ENCODE results near the gene CAPN9. TPM values are rescaled to one million over a fixed set of nuclear protein-coding genes. Genes with fewer than 3 reads are reported as not detected.
"Not testable (repeated sequence)": the region's sequence is repeated elsewhere in the genome, so short reads cannot be mapped to it uniquely, and the experiment has no call there.

The CAPN9 gene
- total RNA-seq, 2 donors from 2014 or later = 1.2 TPM; not detected in 1

DNA sequence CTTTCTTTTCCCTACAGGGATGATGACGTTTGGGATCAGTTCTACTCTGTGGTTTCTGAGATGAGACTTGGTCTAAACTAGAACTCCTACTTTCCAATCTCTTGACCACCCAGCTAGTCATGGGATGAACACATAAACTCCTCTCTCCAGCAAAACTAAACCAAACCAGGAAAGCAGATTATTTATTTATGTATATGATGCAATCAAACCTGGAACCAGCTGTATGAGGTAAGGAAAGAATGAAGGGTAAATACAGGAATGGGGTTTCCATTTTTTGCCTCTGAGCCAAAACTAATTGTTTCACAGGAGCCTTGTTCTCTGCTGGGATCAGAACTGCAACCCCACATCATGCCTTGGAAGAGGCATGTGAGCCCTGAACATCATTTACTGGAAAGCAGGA, 29.9 kb upstream of the CAPN9 start:
- TF ChIP-seq, protein P1, sequence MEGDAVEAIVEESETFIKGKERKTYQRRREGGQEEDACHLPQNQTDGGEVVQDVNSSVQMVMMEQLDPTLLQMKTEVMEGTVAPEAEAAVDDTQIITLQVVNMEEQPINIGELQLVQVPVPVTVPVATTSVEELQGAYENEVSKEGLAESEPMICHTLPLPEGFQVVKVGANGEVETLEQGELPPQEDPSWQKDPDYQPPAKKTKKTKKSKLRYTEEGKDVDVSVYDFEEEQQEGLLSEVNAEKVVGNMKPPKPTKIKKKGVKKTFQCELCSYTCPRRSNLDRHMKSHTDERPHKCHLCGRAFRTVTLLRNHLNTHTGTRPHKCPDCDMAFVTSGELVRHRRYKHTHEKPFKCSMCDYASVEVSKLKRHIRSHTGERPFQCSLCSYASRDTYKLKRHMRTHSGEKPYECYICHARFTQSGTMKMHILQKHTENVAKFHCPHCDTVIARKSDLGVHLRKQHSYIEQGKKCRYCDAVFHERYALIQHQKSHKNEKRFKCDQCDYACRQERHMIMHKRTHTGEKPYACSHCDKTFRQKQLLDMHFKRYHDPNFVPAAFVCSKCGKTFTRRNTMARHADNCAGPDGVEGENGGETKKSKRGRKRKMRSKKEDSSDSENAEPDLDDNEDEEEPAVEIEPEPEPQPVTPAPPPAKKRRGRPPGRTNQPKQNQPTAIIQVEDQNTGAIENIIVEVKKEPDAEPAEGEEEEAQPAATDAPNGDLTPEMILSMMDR (IDR thresholded peaks at IDR 0.05) = no peak
- no peaks in the 10 kb centered on the region for H3K36me3 ChIP-seq
- no peaks in the 10 kb centered on the region for H3K27me3 ChIP-seq (replicated peaks; ENCODE audit: insufficient read depth)
- DNase-seq (ENCODE audit: low spot score) = no peak
- no peak overlapping the region for H3K4me3 ChIP-seq
- no peak overlapping the region for H3K27ac ChIP-seq
- no peaks in the 10 kb centered on the region for H3K9me3 ChIP-seq
- no peak for ATAC-seq (ENCODE audit: insufficient number of reproducible peaks, low FRiP score, low read depth)
- peaks cover 0 to 20% of the 10 kb centered on the region in 2 donors for H3K4me1 ChIP-seq (ENCODE audit: control insufficient read depth in 1 of 2, low read depth in 2 of 2)

DNA sequence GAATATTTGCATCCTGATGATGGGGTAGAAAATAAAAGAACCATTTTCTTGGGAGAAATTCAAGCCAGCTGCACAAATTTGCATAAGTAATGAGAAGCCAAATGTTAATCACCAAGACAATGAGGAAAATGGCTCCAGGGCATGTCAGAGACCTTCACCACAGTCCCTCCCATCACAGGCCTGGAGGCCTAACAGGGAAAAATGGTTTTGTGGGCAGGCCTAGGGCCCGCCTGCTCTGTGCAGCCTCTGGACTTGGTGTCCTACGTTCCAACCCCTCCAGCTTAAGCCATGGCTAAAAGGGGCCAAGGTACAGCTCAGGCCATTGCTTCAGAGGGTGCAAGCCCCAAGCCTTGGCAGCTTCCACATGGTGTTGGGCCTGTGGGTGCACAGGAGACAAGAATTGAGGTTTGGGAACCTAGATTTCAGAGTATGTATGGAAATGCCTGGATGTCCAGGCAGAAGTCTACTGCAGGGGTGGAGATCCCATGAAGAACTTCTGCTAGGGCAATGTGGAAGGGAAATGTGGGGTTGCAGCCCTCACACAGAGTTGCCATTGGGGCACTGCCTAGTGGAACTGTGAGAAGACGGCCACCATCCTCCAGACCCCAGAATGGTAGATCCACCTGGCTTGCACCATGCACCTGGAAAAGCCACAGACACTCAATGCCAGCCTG, 25.2 kb upstream of the CAPN9 start:
- peaks cover 0 to 14% of the 10 kb centered on the region in 2 donors for H3K4me1 ChIP-seq (ENCODE audit: control insufficient read depth in 1 of 2, low read depth in 2 of 2)
- H3K27ac ChIP-seq; DNase-seq (ENCODE audit: low spot score); H3K36me3 ChIP-seq; H3K27me3 ChIP-seq (replicated peaks; ENCODE audit: insufficient read depth); H3K4me3 ChIP-seq; H3K9me3 ChIP-seq; ATAC-seq (ENCODE audit: insufficient number of reproducible peaks, low FRiP score, low read depth): not testable (repeated sequence)

DNA sequence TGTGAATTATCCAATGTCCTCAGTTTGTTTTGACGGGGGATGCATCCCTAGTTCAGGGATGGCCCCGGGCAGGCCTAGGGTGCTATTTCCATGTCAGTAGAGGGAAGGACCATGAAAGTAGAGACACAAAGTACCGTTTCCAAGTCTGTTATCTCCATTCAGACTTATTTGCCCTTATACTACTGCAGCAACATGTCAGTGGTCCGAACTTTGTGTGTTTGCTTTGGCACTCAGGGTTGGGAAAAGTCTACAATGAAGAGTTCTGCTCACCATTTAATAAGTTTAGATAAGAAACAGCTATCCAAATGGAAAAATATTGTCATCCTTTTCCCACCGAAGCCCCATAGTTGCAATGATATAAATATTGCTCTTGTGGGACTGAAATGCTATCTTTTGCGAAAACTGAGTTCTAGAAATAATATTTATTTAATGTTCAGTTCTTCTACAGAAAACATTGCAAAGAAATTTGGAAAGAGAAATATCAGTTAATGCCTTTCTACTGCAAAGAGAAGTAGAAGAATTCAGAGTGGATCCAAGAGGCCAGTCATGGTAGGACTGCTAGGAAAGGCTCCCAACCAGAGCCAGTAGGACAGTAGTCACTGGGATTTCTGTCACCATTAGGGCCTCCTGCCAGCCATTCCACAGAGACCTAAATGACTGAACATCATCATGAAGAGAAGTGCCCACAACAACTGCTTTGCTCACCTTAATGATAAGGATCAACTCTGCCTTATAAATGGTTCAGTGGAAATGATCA, 21.8 kb upstream of the CAPN9 start:
- H3K4me1 ChIP-seq (ENCODE audit: control insufficient read depth in 1 of 2, low read depth in 2 of 2) = peaks cover 0 to 14% of the 10 kb centered on the region in 2 donors
- TF ChIP-seq, protein P1 (IDR thresholded peaks at IDR 0.05) = no peak
- no peaks in the 10 kb centered on the region for H3K27me3 ChIP-seq (replicated peaks; ENCODE audit: insufficient read depth)
- no peak overlapping the region for H3K27ac ChIP-seq
- no peak overlapping the region for H3K4me3 ChIP-seq
- no peak for DNase-seq (ENCODE audit: low spot score)
- no peaks in the 10 kb centered on the region for H3K9me3 ChIP-seq
- H3K36me3 ChIP-seq = no peaks in the 10 kb centered on the region
- ATAC-seq (ENCODE audit: insufficient number of reproducible peaks, low FRiP score, low read depth) = no peak

DNA sequence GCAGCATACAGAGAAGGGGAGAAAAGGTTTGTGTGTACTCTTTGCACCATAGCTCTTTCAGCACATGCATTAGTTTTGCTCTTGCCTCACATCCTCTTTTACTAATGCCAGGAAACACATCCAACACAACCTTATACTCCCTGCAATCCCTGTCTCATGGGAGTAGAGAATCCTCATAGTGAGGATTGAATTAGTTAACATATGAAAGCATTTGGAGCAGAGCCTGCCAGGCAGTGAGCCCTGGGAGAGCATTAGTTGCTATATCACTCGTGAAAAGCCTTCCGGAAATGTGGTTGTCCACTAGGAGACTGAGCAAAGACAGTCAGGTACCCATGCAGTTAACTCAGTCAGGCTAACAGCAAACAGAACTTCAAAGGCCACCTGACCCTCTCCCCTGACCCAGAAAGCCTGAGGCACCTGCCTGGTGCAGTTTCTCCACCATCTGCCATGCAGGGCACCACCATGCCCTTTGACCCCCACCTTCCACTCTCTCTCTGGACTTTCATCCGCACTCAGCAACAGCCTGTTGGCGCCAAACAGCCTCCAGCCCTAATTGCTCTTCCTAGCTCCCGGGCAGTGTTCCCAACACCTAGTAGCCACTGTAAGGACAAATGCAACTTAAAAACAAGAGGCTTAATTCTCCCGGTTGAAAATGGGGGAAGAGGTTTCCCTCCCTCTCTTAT, 18.3 kb upstream of the CAPN9 start:
- Histone ChIP-seq H3K27me3 (replicated peaks; ENCODE audit: insufficient read depth) (no peaks in the 10 kb centered on the region), H3K27ac (no peak overlapping the region), H3K4me3 (no peak overlapping the region), H3K4me1 (ENCODE audit: control insufficient read depth in 1 of 2, low read depth in 2 of 2) (peaks cover 0 to 14% of the 10 kb centered on the region in 2 donors), H3K36me3 (no peaks in the 10 kb centered on the region), H3K9me3 (no peaks in the 10 kb centered on the region)
- no peak for DNase-seq (ENCODE audit: low spot score)
- TF ChIP-seq, protein P1 (IDR thresholded peaks at IDR 0.05) = no peak
- no peak for ATAC-seq (ENCODE audit: insufficient number of reproducible peaks, low FRiP score, low read depth)

DNA sequence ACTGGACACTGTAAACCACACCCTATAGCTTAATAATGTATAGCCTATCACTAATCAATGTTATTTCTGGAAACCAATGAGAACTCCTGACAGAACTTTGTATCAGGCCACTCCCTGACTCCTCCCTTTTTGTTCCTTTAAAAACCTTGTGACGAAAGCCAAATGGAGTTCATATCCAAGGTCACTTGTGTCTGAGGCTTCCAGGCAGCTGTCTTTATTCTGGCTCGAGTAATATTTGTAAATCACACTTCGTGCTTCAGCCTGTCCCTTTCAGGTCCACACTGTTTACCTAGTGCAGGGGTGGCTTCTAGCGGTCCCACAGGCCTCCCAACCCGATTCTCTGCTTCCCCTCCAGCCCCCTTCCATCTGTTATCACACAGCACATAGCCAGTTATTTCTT, 16.2 kb upstream of the CAPN9 start:
- Histone ChIP-seq H3K36me3 (no peaks in the 10 kb centered on the region), H3K27ac (no peak overlapping the region), H3K4me3 (no peak overlapping the region), H3K4me1 (ENCODE audit: control insufficient read depth in 1 of 2, low read depth in 2 of 2) (peaks cover 0 to 3% of the 10 kb centered on the region in 2 donors), H3K27me3 (replicated peaks; ENCODE audit: insufficient read depth) (no peaks in the 10 kb centered on the region), H3K9me3 (no peaks in the 10 kb centered on the region)
- DNase-seq (ENCODE audit: low spot score) = no peak
- TF ChIP-seq, protein P1 (IDR thresholded peaks at IDR 0.05) = no peak
- no peak for ATAC-seq (ENCODE audit: insufficient number of reproducible peaks, low FRiP score, low read depth)
